ENCODE data around the gene KIAA1958.

- TF ChIP-seq GABPA (IDR thresholded peaks at IDR 0.05; ENCODE audit: low read depth) (no peak), CTCF (IDR thresholded peaks at IDR 0.05; ENCODE audit: insufficient read depth, low read length) (no peak)
Observed at GRCh38 chr9:112648624-112649023, 162.0 kb downstream of the KIAA1958 start.

All from HL-60 (cell line).